KOPT-K1 (cell line): Measurements from ENCODE around the gene ZDHHC21.

Experiments used
- H3K27ac ChIP-seq: fragments of 200-600 bp; sonication (generic); 2 replicates; pipeline ENCODE4 v1.5.1; 2016; ENCODE audit warnings: antibody characterized with exemption, mild to moderate bottlenecking, low read depth, low read length; ENCODE audit not compliant: poor library complexity, severe bottlenecking
- H3K36me3 ChIP-seq: fragments of 200-600 bp; sonication (generic); 2 replicates; pipeline ENCODE4 v1.5.1; 2017; ENCODE audit warnings: antibody characterized with exemption, mild to moderate bottlenecking, low read length, moderate library complexity; ENCODE audit not compliant: insufficient read depth
- H3K9me3 ChIP-seq: fragments of 200-600 bp; sonication (generic); 2 replicates; pipeline ENCODE4 v1.5.1; 2017; ENCODE audit warnings: antibody characterized with exemption, low read length, mild to moderate bottlenecking; ENCODE audit not compliant: insufficient read depth, poor library complexity, severe bottlenecking

Gene ZDHHC21

GRCh38 chr9:14661421-14662059 lies 31.7 kb downstream of the ZDHHC21 start:
- H3K27ac ChIP-seq = no peak overlapping the region
- no peaks in the 10 kb centered on the region for H3K9me3 ChIP-seq
- no peaks in the 10 kb centered on the region for H3K36me3 ChIP-seq

DNA sequence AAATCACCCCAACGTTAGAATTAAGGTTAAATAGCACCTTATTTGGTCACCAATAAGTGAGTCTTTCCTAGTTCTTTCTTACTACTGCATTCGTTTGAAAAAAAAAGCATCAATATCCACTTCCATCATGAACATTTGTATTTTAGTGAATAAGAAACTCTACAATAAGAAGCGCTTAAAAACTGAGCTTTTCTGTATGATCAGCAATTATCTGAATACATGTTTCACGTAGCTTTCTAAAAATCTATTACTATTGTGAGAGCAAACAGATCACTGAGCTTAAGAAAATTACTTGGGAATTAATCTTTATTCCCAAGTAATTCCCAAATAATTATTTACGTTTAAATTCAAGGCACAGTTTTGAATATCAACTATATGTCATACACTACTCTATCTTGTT lies 32.5 kb downstream of the ZDHHC21 start:
- H3K27ac ChIP-seq = no peak overlapping the region
- H3K36me3 ChIP-seq = no peaks in the 10 kb centered on the region
- H3K9me3 ChIP-seq = no peaks in the 10 kb centered on the region

DNA sequence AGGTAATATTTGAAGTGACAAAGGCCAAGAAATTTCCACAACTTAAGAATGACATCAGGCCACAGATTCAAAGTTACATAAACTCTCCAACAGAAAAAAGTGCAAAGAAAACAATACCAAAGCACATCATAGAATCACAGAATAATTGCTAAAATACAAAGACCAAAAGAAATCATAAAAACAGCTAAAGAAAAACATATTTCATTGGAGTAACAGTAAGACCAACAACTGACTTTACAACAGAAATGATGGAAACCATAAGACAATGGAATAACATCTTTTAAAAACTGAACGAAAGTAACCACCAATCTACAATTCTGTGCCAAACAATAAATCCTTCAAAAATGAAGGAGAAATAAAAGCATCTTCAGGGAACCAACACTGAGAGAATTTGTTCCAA lies 38.3 kb downstream of the ZDHHC21 start:
- no peaks in the 10 kb centered on the region for H3K36me3 ChIP-seq
- peaks cover 9% of the 10 kb centered on the region for H3K9me3 ChIP-seq
- H3K27ac ChIP-seq = no peak overlapping the region

- H3K9me3 ChIP-seq = peaks cover 9% of the 10 kb centered on the region
- no peaks in the 10 kb centered on the region for H3K36me3 ChIP-seq
- H3K27ac ChIP-seq = no peak overlapping the region
These were observed 39.7 kb downstream of the ZDHHC21 start for GRCh38 chr9:14653511-14653910.

DNA sequence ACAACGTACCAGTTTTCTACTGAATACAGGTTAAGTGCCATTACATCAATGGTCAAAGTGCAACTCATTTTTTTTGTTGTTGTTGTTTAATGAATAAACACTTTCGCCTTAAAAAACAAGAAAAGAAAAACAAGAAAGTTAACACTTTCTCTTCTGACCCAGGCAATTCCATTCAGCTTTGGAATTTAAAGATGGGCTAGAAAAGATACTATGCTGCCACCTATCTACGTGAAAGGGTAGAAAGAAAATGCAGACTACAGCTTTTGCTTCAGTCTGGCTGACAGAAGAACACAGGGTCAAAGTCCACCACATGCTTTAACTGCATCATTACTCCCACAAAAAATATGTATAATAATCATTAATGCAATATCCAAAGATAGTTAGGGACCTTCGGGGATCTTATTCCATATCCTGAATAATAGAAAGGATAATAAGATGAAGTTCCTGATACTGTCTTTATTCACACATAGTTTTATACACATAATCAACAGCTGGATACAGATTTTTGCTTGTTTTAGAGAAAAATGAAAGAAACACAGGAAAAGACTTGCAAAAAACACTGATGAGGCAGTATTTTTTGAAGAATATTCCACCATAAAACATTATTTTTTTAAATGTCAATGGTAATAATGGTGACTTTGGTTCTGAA lies 40.4 kb downstream of the ZDHHC21 start:
- Histone ChIP-seq H3K27ac (no peak overlapping the region), H3K9me3 (peaks cover 9% of the 10 kb centered on the region), H3K36me3 (no peaks in the 10 kb centered on the region)

DNA sequence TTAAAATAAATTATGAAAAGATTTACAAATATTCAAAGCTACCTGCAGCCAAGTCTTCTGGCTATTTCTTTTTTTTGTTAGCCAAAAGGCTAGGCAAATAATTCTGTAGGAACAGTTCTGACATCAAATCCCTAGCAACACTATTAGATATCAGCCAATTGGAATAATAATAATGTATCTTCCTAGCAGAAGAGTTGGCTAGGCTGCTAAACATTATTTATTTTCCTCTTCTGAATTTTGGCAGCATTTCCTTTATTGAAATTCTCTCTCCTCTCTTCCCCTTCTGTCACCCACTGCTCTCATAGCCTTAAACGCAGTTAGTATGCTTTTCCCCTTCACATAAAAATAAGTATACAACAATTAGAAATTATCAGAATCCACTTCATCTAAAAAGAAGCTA lies 42.6 kb downstream of the ZDHHC21 start:
- H3K27ac ChIP-seq = no peak overlapping the region
- H3K36me3 ChIP-seq = no peaks in the 10 kb centered on the region
- peaks cover 9% of the 10 kb centered on the region for H3K9me3 ChIP-seq

DNA sequence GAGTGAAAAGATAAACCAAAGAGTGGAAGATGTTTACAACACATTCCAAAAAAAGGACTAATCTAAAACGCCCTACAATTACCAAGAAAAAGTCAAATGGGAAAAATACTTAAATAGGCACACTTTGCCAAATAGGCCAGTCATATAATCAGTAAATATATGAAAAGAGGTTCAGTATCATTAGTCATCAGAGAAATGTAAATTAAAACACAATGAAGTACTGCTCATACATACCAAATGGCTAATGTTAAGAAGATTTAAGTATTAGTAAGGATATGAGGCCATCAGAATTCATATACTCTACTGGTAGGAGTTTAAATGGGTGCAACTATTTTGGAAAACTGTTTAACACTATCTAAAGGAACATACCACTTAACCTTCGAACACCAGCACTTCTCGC lies 47.6 kb downstream of the ZDHHC21 start:
- Histone ChIP-seq H3K36me3 (no peaks in the 10 kb centered on the region), H3K9me3 (no peaks in the 10 kb centered on the region), H3K27ac (no peak overlapping the region)

- Histone ChIP-seq H3K27ac (no peak overlapping the region), H3K9me3 (no peaks in the 10 kb centered on the region), H3K36me3 (no peaks in the 10 kb centered on the region)
These were observed 52.3 kb downstream of the ZDHHC21 start for GRCh38 chr9:14640967-14641366.

- Histone ChIP-seq H3K36me3 (no peaks in the 10 kb centered on the region), H3K9me3 (no peaks in the 10 kb centered on the region), H3K27ac (no peak overlapping the region)
These were observed 52.9 kb downstream of the ZDHHC21 start for GRCh38 chr9:14640294-14640693.

DNA sequence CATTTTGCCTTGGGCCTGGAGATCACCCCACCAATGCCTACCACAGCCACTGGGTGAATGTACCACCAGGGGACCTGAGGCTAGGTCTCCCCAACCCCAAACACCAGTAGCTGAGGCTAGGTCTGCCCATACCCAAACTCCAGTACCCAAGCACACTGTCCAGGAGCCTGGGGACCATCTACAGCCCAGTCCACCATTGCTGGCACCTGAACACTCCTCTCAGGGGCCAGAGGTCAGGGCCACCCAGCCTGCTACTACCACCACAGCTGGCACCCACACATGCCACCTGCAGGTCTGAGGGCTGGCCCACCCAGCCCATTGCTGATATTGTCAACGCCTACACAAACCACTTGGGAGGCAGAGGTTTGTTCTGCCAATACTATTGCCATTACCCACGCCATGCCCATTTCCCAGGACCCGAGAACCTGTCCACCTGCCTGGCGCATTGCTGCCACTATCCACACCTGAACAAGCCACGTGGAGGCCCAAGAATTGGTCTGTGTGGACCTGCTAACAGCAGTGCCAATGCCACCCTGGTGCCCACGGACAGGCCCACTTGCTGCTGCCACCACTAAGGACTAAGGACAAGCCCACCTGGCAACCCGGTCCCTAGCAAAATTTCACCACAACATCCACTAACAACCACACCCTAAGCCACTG lies 59.2 kb downstream of the ZDHHC21 start:
- H3K9me3 ChIP-seq = no peaks in the 10 kb centered on the region
- H3K27ac ChIP-seq = no peak overlapping the region
- no peaks in the 10 kb centered on the region for H3K36me3 ChIP-seq

DNA sequence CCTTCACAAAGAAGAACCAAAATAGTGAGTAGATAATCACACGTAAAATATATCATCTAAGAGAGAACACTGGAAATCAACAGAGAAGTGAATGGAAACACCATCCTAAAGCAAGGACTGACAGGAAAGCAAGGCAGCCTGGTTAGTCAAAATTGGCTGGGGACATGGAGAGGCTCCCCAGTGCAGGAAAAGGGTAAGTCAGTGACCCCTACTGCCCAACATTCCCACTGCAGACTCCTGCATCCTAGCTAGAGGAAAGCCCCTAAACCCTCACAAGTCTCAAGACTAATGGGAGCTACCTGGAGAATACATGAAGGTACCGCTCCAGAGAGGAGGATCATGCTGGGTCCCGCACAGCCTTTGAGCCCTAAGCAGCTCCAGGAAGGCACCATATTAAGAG lies 60.1 kb downstream of the ZDHHC21 start:
- no peak overlapping the region for H3K27ac ChIP-seq
- no peaks in the 10 kb centered on the region for H3K9me3 ChIP-seq
- no peaks in the 10 kb centered on the region for H3K36me3 ChIP-seq

- H3K9me3 ChIP-seq = no peaks in the 10 kb centered on the region
- no peak overlapping the region for H3K27ac ChIP-seq
- no peaks in the 10 kb centered on the region for H3K36me3 ChIP-seq
These were observed 65.7 kb downstream of the ZDHHC21 start for GRCh38 chr9:14627513-14627912.

- no peak overlapping the region for H3K27ac ChIP-seq
- no peaks in the 10 kb centered on the region for H3K36me3 ChIP-seq
- no peaks in the 10 kb centered on the region for H3K9me3 ChIP-seq
These were observed 74.3 kb downstream of the ZDHHC21 start for GRCh38 chr9:14618836-14619420.

GRCh38 chr9:14616188-14616982 lies 76.8 kb downstream of the ZDHHC21 start:
- no peaks in the 10 kb centered on the region for H3K9me3 ChIP-seq
- H3K27ac ChIP-seq = no peak overlapping the region
- no peaks in the 10 kb centered on the region for H3K36me3 ChIP-seq

GRCh38 chr9:14608540-14608939 lies 84.7 kb downstream of the ZDHHC21 start:
- Histone ChIP-seq H3K9me3 (no peaks in the 10 kb centered on the region), H3K27ac (no peak overlapping the region), H3K36me3 (no peaks in the 10 kb centered on the region)
